HepG2 (cell line): ENCODE results near the gene ZNF488. TPM values are rescaled to one million over a fixed set of nuclear protein-coding genes. Genes with fewer than 3 reads are reported as not detected.

ENCODE experiments used
- ATAC-seq: fragments of 200-7000 bp; cut with Tn5 transposase; 3 replicates; pipeline ENCODE4 v1.9.1; 2020; ENCODE audit warnings: mild to moderate bottlenecking, moderate library complexity
- BruUV-seq: library from RNA; stranded (reverse); fragments of 400-500 nt; replicated peaks from 2 replicates; lab custom pipeline; 2021; lab: Mats Ljungman, UMichigan
- CTCF ChIA-PET: fragments of 300-600 bp; formaldehyde crosslinking; extraction: SDS; loops from one replicate; lab custom pipeline; 2021; ENCODE audit warnings: low total read pairs, inconsistent platforms, low intra/inter-chr PET ratio; lab: Yijun Ruan, JAX
- POLR2A ChIA-PET: fragments of 350-600 bp; sonication (Branson Sonifier 250); formaldehyde crosslinking; loops from one replicate; lab custom pipeline; 2020; ENCODE audit warnings: antibody characterized with exemption, inconsistent platforms; lab: Yijun Ruan, JAX
- DNase-seq: peaks from one replicate; pipeline ENCODE4 v3.0.0-alpha.2; 2015; ENCODE audit warnings: low spot score
- FAIRE-seq: peaks from 3 replicates; lab custom pipeline; 2011; peaks lifted over from hg19 to GRCh38; lab: Jason Lieb, UNC
- H2AFZ ChIP-seq: one replicate; pipeline ENCODE4 v1.6.1; 2011; ENCODE audit warnings: low read length, inconsistent platforms
- H3K27ac ChIP-seq: fragments of 300-600 bp; 3 replicates; pipeline ENCODE4 v1.8.0; 2011; ENCODE audit warnings: mixed run types, mild to moderate bottlenecking, mixed read lengths, low read length, inconsistent platforms; ENCODE audit not compliant: insufficient read depth; ENCODE audit errors: extremely low read length
- H3K27me3 ChIP-seq, 2 experiments: fragments of 200-600 bp in 1 of 2; 2 replicates in 1 of 2; 3 replicates in 1 of 2; pipeline versions ENCODE4 v1.6.0 to v1.8.0; 2011; ENCODE audit warnings: low read length in 2 of 2, mild to moderate bottlenecking in 2 of 2, moderate library complexity in 2 of 2, inconsistent platforms in 1 of 2; ENCODE audit not compliant: insufficient read depth in 2 of 2, control insufficient read depth in 1 of 2
- H3K36me3 ChIP-seq, 2 experiments: fragments of 200-600 bp in 1 of 2; replicated peaks in 1 of 2; 2 replicates in 1 of 2; 3 replicates in 1 of 2; pipeline versions ENCODE4 v1.5.1 to v1.8.0; 2011; ENCODE audit warnings: low read length in 2 of 2, inconsistent platforms in 1 of 2; ENCODE audit not compliant: insufficient read depth in 2 of 2, control insufficient read depth in 1 of 2
- H3K4me1 ChIP-seq: 2 replicates; pipeline ENCODE4 v1.5.1; 2012; ENCODE audit warnings: low read length, inconsistent platforms; ENCODE audit not compliant: insufficient read depth
- H3K4me2 ChIP-seq: 2 replicates; pipeline ENCODE4 v1.6.0; 2011; ENCODE audit warnings: low read depth, low read length, inconsistent platforms
- H3K4me3 ChIP-seq, 3 experiments: fragments of 200-600 bp in 1 of 3; sonication (generic), shearing (Covaris generic) in 1 of 3; replicated peaks in 1 of 3; 2 replicates each; pipeline ENCODE4 v1.5.1; 2011 to 2016; ENCODE audit warnings: low read length in 3 of 3, inconsistent platforms in 2 of 3, low read depth in 2 of 3, mild to moderate bottlenecking in 2 of 3, control low read depth in 1 of 3, mixed read lengths in 1 of 3; ENCODE audit not compliant: insufficient read depth in 1 of 3
- H3K79me2 ChIP-seq: one replicate; pipeline ENCODE4 v1.6.1; 2011; ENCODE audit warnings: low read length, inconsistent platforms; ENCODE audit not compliant: insufficient read depth
- H3K9ac ChIP-seq: 2 replicates; pipeline ENCODE4 v1.6.0; 2011; ENCODE audit warnings: mild to moderate bottlenecking, low read depth, low read length, inconsistent platforms; ENCODE audit not compliant: insufficient read depth
- H3K9me3 ChIP-seq: 2 replicates; pipeline ENCODE4 v1.5.1; 2012; ENCODE audit warnings: mild to moderate bottlenecking, low read length
- H4K20me1 ChIP-seq: 2 replicates; pipeline ENCODE4 v1.6.0; 2011; ENCODE audit warnings: inconsistent platforms, mild to moderate bottlenecking, low read length, moderate library complexity; ENCODE audit not compliant: insufficient read depth
- ATF3 ChIP-seq: sonication (generic); formaldehyde crosslinking; IDR thresholded peaks from 2 replicates; pipeline ENCODE4 v1.4.0; 2020; ENCODE audit warnings: missing genetic modification reagents
- DMTF1 ChIP-seq: sonication (generic); formaldehyde crosslinking; IDR thresholded peaks from 2 replicates; pipeline ENCODE4 v1.4.0; 2020; ENCODE audit warnings: mild to moderate bottlenecking, missing genetic modification reagents
- FLYWCH1 ChIP-seq: sonication (generic); formaldehyde crosslinking; IDR thresholded peaks from 2 replicates; pipeline ENCODE4 v1.8.1; 2023; ENCODE audit warnings: mild to moderate bottlenecking, missing genetic modification reagents
- FOXA1 ChIP-seq, 2 experiments: fragments of 450-650 bp in 1 of 2; sonication (generic) in 1 of 2; formaldehyde crosslinking in 1 of 2; IDR thresholded peaks; 2 replicates each; pipeline versions ENCODE4 v1.4.0 to v1.6.1; 2016 to 2020; ENCODE audit warnings: missing genetic modification reagents in 1 of 2
- LCORL ChIP-seq, 2 experiments: fragments of 450-650 bp in 1 of 2; sonication (generic) in 1 of 2; formaldehyde crosslinking in 1 of 2; IDR thresholded peaks; 2 replicates each; pipeline versions ENCODE4 v1.5.0 to v1.6.1; 2017 to 2020; ENCODE audit warnings: antibody characterized with exemption in 1 of 2, missing genetic modification reagents in 1 of 2
- MAF1 ChIP-seq: sonication (generic); formaldehyde crosslinking; IDR thresholded peaks from 2 replicates; pipeline ENCODE4 v1.5.0; 2020; ENCODE audit warnings: missing genetic modification reagents, borderline replicate concordance
- PAF1 ChIP-seq: IDR thresholded peaks from 2 replicates; pipeline ENCODE4 v1.6.1; 2016; ENCODE audit warnings: missing genetic modification reagents, missing compliant biosample characterization
- SIN3A ChIP-seq: IDR thresholded peaks from 2 replicates; pipeline ENCODE4 v1.6.1; 2011; ENCODE audit warnings: low read depth, mild to moderate bottlenecking, control low read depth, low read length, borderline replicate concordance
- SNRNP70 ChIP-seq: fragments of 200-400 bp; formaldehyde crosslinking; IDR thresholded peaks from 2 replicates; pipeline ENCODE4 v1.6.1; 2017; ENCODE audit warnings: mild to moderate bottlenecking, low read depth, low read length, moderate library complexity
- SRSF9 ChIP-seq: fragments of 200-400 bp; formaldehyde crosslinking; IDR thresholded peaks from 2 replicates; pipeline ENCODE4 v1.6.1; 2018; ENCODE audit warnings: borderline replicate concordance, mild to moderate bottlenecking, low read depth, low read length; ENCODE audit not compliant: insufficient read depth, poor library complexity, severe bottlenecking
- STAG1 ChIP-seq: sonication (generic); formaldehyde crosslinking; IDR thresholded peaks from 2 replicates; pipeline ENCODE4 v1.4.0; 2020; ENCODE audit warnings: missing genetic modification reagents
- TEF ChIP-seq: sonication (generic); formaldehyde crosslinking; IDR thresholded peaks from 2 replicates; pipeline ENCODE4 v1.5.0; 2020; ENCODE audit warnings: missing genetic modification reagents
- YEATS4 ChIP-seq: sonication (generic); formaldehyde crosslinking; IDR thresholded peaks from 2 replicates; pipeline ENCODE4 v1.4.0; 2020; ENCODE audit warnings: missing genetic modification reagents, borderline replicate concordance
- ZBTB38 ChIP-seq: sonication (generic); formaldehyde crosslinking; IDR thresholded peaks from 2 replicates; pipeline ENCODE4 v1.5.1; 2020; ENCODE audit warnings: mild to moderate bottlenecking, missing genetic modification reagents
- ZKSCAN5 ChIP-seq: sonication (generic); formaldehyde crosslinking; IDR thresholded peaks from 2 replicates; pipeline ENCODE4 v1.5.1; 2020; ENCODE audit warnings: mild to moderate bottlenecking, missing genetic modification reagents
- ZNF10 ChIP-seq: sonication (generic); formaldehyde crosslinking; IDR thresholded peaks from 2 replicates; pipeline ENCODE4 v1.4.0; 2020; ENCODE audit warnings: mild to moderate bottlenecking, low read depth, missing genetic modification reagents, borderline replicate concordance
- ZNF614 ChIP-seq: IDR thresholded peaks from 2 replicates; pipeline ENCODE4 v1.6.1; 2018; ENCODE audit warnings: missing biosample characterization, missing genetic modification reagents, inconsistent platforms, borderline replicate concordance
- WGBS: methylation state at CpG from one replicate; pipeline ENCODE4 v1.1.6; 2017; ENCODE audit warnings: low lambda C conversion rate; 5-methylcytosine and 5-hydroxymethylcytosine counted together
- in situ Hi-C: cut with HindIII; loops from 2 replicates; pipeline ENCODE4 v1.10.0; 2017; ENCODE audit warnings: low pct_unique_long_range_greater_than_20kb; ENCODE audit not compliant: extremely low pct_ligation_motif_present
- intact Hi-C: fragments of 100-400 bp; cut with micrococcal nuclease; formaldehyde crosslinking; loops from one replicate; pipeline ENCODE4 v1.10.0; 2022; ENCODE audit not compliant: unreplicated experiment
- polyA plus RNA-seq, 8 experiments: library from polyadenylated mRNA; depleted of rRNA in 3 of 8; stranded (reverse) in 7 of 8; unstranded in 1 of 8; fragments of >200 nt; fragmentation: Illumina TruSeq in 4 of 8; extraction: Trizol in 4 of 8; gene quantifications; 2 replicates each; pipeline versions ENCODE4 v1.2.1 to v1.2.3, GENCODE V29; 2011 to 2016; ENCODE audit warnings: low read depth in 4 of 8, missing spikeins in 1 of 8, mixed read lengths in 1 of 8; ENCODE audit not compliant: insufficient read depth in 1 of 8
- total RNA-seq, 5 experiments: library from RNA; depleted of rRNA; stranded (reverse); fragments of >200 nt; fragmentation: Illumina TruSeq; extraction: Trizol; gene quantifications; 2 replicates each; pipeline ENCODE4 v1.2.3, GENCODE V29; 2016; ENCODE audit warnings: low read depth in 1 of 5
- TF ChIP-seq, protein P1 (sequence below): sonication (generic); formaldehyde crosslinking; IDR thresholded peaks from 2 replicates; pipeline ENCODE4 v1.4.0; 2020; ENCODE audit warnings: missing genetic modification reagents

Gene ZNF488
- total and polyA plus RNA-seq, 2 of the 13 experiments (the other 11 are each of a cell fraction or from before 2014, with no cell fraction given), result 0.13 to 0.15 TPM

GRCh38 chr10:47370878-47371277 is 13.2 kb downstream of the ZNF488 start:
- in situ Hi-C loops, result no loop called here
- Histone ChIP-seq H3K9me3 (no peaks in the 10 kb centered on the region), H3K27ac (no peak overlapping the region), H3K4me2 (no peak overlapping the region), H3K27me3 (peaks cover 0 to 4% of the 10 kb centered on the region in 2 experiments; a peak in 3 of 5 replicates), H3K36me3 (no peaks in the 10 kb centered on the region), H4K20me1 (no peaks in the 10 kb centered on the region), H3K4me1 (no peaks in the 10 kb centered on the region), H3K4me3 (no peak overlapping the region), H3K9ac (no peak overlapping the region), H3K79me2 (no peaks in the 10 kb centered on the region), H2AFZ (no peak overlapping the region)
- BruUV-seq, result no TSS peak
- intact Hi-C loops, result no loop called here
- FAIRE-seq (no peak), ATAC-seq (no peak), DNase-seq (no peak)
- ChIA-PET CTCF (no interaction called here), POLR2A (no interaction called here)
- 69% methylated on average over 7 of the region's 7 CpGs for WGBS
- no peak for TF ChIP-seq SRSF9
- TF ChIP-seq ZNF614 (CRISPR knock-in tag), result no peak
- no peak for TF ChIP-seq PAF1 (CRISPR knock-in tag)
- TF ChIP-seq DMTF1 (CRISPR knock-in tag), result no peak
- TF ChIP-seq FOXA1 (IDR thresholded peaks at IDR 0.05), result no peak
- TF ChIP-seq FOXA1 (CRISPR knock-in tag; IDR thresholded peaks at IDR 0.05), result no peak
- TF ChIP-seq MAF1, result no peak
- no peak for TF ChIP-seq YEATS4 (CRISPR knock-in tag)
- no peak for TF ChIP-seq LCORL (IDR thresholded peaks at IDR 0.05)
- TF ChIP-seq LCORL (CRISPR knock-in tag; IDR thresholded peaks at IDR 0.05), result no peak
- no peak for TF ChIP-seq ATF3
- no peak for TF ChIP-seq STAG1 (CRISPR knock-in tag)
- TF ChIP-seq ZKSCAN5 (CRISPR knock-in tag), result no peak
- TF ChIP-seq ZBTB38 (CRISPR knock-in tag), result no peak
- TF ChIP-seq, protein P1, sequence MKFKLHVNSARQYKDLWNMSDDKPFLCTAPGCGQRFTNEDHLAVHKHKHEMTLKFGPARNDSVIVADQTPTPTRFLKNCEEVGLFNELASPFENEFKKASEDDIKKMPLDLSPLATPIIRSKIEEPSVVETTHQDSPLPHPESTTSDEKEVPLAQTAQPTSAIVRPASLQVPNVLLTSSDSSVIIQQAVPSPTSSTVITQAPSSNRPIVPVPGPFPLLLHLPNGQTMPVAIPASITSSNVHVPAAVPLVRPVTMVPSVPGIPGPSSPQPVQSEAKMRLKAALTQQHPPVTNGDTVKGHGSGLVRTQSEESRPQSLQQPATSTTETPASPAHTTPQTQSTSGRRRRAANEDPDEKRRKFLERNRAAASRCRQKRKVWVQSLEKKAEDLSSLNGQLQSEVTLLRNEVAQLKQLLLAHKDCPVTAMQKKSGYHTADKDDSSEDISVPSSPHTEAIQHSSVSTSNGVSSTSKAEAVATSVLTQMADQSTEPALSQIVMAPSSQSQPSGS (CRISPR knock-in tag), result no peak
- no peak for TF ChIP-seq FLYWCH1
- TF ChIP-seq SIN3A, result no peak
- TF ChIP-seq TEF, result no peak
- TF ChIP-seq SNRNP70, result no peak
- no peak for TF ChIP-seq ZNF10 (CRISPR knock-in tag)
